HG03565 (cell line): Measurements from ENCODE around the gene UBXN10.

ENCODE experiments used
- ATAC-seq: cut with Tn5 transposase; IDR thresholded peaks from one replicate; pipeline ENCODE4 v1.9.1; 2021; ENCODE audit warnings: mild to moderate bottlenecking, moderate library complexity; ENCODE audit not compliant: unreplicated experiment

UBXN10 gene

GRCh38 chr1:20233394-20233793 is 47.5 kb downstream of the UBXN10 start:
- ATAC-seq, result no peak

- ATAC-seq, result no peak
Measured at GRCh38 chr1:20233866-20234265, 48.0 kb downstream of the UBXN10 start.

GRCh38 chr1:20234788-20235535 is 49.1 kb downstream of the UBXN10 start:
- ATAC-seq, result no peak

- no peak for ATAC-seq
Measured at GRCh38 chr1:20237646-20238045, 51.8 kb downstream of the UBXN10 start.

GRCh38 chr1:20240012-20240411 is 54.1 kb downstream of the UBXN10 start:
- no peak for ATAC-seq

GRCh38 chr1:20242890-20243479 is 57.1 kb downstream of the UBXN10 start:
- ATAC-seq, result no peak
